ENCODE data around the gene KRT6C.

Gene KRT6C

DNA sequence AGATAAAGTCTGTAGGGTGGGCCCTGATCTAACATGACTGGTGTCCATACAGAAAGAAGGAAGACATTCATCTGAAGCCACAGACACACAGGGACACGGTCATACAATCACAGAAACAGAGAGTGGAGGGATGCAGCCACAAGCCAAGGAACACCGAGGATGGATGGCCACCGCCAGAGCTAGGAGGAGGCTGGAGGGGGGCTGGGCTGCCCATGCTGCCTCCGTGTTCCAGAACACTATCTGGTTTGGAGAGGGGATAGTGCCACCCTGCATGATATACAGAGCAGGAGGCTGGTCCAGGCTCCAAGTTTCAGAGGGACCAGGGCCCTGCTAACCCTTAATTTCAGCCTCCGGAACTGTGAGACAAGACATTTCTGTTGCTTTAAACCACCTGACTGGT is 48.1 kb downstream of the KRT6C start:
- no peak overlapping the region for H3K27ac ChIP-seq (ENCODE audit: low read length)
- H4K20me1 ChIP-seq (ENCODE audit: insufficient read depth, low read length): no peaks in the 10 kb centered on the region
- H3K27me3 ChIP-seq (ENCODE audit: low read depth, low read length): peaks cover 70% of the 10 kb centered on the region
- H3K9me3 ChIP-seq (ENCODE audit: insufficient read depth, low read length): no peaks in the 10 kb centered on the region
- H2AFZ ChIP-seq (ENCODE audit: low read depth, low read length): no peak overlapping the region
- H3K9ac ChIP-seq (ENCODE audit: low read length): no peak overlapping the region
- no peak overlapping the region for H3K4me2 ChIP-seq (ENCODE audit: low read length)
- H3K4me3 ChIP-seq (ENCODE audit: low read length): no peak overlapping the region
- no peaks in the 10 kb centered on the region for H3K36me3 ChIP-seq (replicated peaks; ENCODE audit: low read depth, low read length)
- H3K4me1 ChIP-seq (ENCODE audit: low read length): no peaks in the 10 kb centered on the region
- TF ChIP-seq CTCF (IDR thresholded peaks at IDR 0.05; ENCODE audit: low read depth, low read length) (no peak), EZH2phosphoT487 (IDR thresholded peaks at IDR 0.05; ENCODE audit: low read depth) (no peak)
- H3K79me2 ChIP-seq (ENCODE audit: low read length): no peaks in the 10 kb centered on the region

DNA sequence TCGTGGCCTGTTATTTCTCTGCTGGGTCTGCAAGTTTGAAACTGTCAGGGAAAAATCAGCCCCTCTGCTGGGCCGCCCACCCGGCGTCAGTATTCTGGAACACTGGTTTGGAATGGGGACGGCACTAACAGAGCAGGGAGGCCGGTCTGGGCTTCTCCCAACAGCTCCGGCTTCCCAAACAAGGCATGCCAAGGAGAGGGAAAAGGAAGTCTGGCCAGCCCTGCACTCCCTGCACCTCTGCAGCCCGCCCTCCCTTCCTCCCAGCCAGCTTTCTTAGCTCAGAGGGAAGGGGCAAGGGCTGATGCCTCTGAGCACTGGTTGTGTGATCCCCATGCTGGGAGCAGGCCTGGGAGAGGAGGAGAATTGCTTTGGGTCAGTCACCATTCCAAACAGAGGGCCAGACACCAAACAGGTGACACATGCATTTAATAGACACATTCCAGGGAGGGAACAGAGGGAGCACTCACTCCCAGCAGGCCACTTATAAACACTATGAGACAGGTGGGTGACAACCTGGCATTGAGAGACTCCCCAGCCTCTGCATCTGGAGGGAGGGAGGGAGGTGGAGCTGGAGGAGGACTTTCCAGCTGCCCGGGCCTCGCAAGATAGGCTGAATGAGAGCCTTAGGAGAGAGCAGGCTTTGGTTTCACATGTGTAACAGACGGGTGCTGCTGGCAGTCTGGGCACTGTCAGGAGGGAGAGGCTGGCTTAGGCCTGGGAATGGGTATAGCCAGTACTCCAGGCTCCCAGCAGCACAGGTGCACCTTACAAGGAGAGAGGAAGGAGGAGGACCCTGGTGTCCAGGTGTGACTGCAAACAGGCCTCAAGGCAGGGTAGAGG is 49.7 kb downstream of the KRT6C start:
- H2AFZ ChIP-seq (ENCODE audit: low read depth, low read length): no peak overlapping the region
- H3K27me3 ChIP-seq (ENCODE audit: low read depth, low read length): peaks cover 58% of the 10 kb centered on the region
- H3K4me3 ChIP-seq (ENCODE audit: low read length): no peak overlapping the region
- H3K4me2 ChIP-seq (ENCODE audit: low read length): no peak overlapping the region
- H3K27ac ChIP-seq (ENCODE audit: low read length): no peak overlapping the region
- no peaks in the 10 kb centered on the region for H3K9me3 ChIP-seq (ENCODE audit: insufficient read depth, low read length)
- no peak for TF ChIP-seq EZH2phosphoT487 (IDR thresholded peaks at IDR 0.05; ENCODE audit: low read depth)
- no peak for TF ChIP-seq CTCF (IDR thresholded peaks at IDR 0.05; ENCODE audit: low read depth, low read length)
- H3K79me2 ChIP-seq (ENCODE audit: low read length): no peaks in the 10 kb centered on the region
- H3K36me3 ChIP-seq (replicated peaks; ENCODE audit: low read depth, low read length): no peaks in the 10 kb centered on the region
- H3K4me1 ChIP-seq (ENCODE audit: low read length): no peaks in the 10 kb centered on the region
- H4K20me1 ChIP-seq (ENCODE audit: insufficient read depth, low read length): no peaks in the 10 kb centered on the region
- H3K9ac ChIP-seq (ENCODE audit: low read length): no peak overlapping the region

- H2AFZ ChIP-seq (ENCODE audit: low read depth, low read length): no peak overlapping the region
- H3K9ac ChIP-seq (ENCODE audit: low read length): no peak overlapping the region
- no peak overlapping the region for H3K4me2 ChIP-seq (ENCODE audit: low read length)
These were observed 50.6 kb downstream of the KRT6C start for GRCh38 chr12:52423035-52423434.

More at GRCh38 chr12:52423035-52423434, 50.6 kb downstream of the KRT6C start:
- TF ChIP-seq CTCF (IDR thresholded peaks at IDR 0.05; ENCODE audit: low read depth, low read length): no peak
- no peak for TF ChIP-seq EZH2phosphoT487 (IDR thresholded peaks at IDR 0.05; ENCODE audit: low read depth)
- no peaks in the 10 kb centered on the region for H3K36me3 ChIP-seq (replicated peaks; ENCODE audit: low read depth, low read length)
- no peaks in the 10 kb centered on the region for H3K9me3 ChIP-seq (ENCODE audit: insufficient read depth, low read length)
- H3K4me1 ChIP-seq (ENCODE audit: low read length): no peaks in the 10 kb centered on the region
- H3K79me2 ChIP-seq (ENCODE audit: low read length): no peaks in the 10 kb centered on the region
- peaks cover 50% of the 10 kb centered on the region for H3K27me3 ChIP-seq (ENCODE audit: low read depth, low read length)
- no peaks in the 10 kb centered on the region for H4K20me1 ChIP-seq (ENCODE audit: insufficient read depth, low read length)
- H3K27ac ChIP-seq (ENCODE audit: low read length): no peak overlapping the region
- H3K4me3 ChIP-seq (ENCODE audit: low read length): no peak overlapping the region

All from OCI-LY3 (cell line).